Mammary epithelial cell (primary cell): Measurements from ENCODE around the gene EMSY.

Source experiments
- EZH2 ChIP-seq: IDR thresholded peaks from 2 replicates; pipeline ENCODE4 v1.6.1; 2012; ENCODE audit warnings: low read length, inconsistent platforms, borderline replicate concordance
- TF ChIP-seq, protein P1 (sequence below), 2 donors: IDR thresholded peaks in 1 of 2; conservative IDR thresholded peaks in 1 of 2; 2 replicates each; pipeline ENCODE4 v1.5.1; 2011 to 2012; ENCODE audit warnings: inconsistent platforms in 2 of 2, low read length in 2 of 2, mild to moderate bottlenecking in 2 of 2, control low read depth in 1 of 2, low read depth in 1 of 2; ENCODE audit not compliant: insufficient read depth in 1 of 2; ENCODE audit errors: extremely low read depth in 1 of 2

DNA sequence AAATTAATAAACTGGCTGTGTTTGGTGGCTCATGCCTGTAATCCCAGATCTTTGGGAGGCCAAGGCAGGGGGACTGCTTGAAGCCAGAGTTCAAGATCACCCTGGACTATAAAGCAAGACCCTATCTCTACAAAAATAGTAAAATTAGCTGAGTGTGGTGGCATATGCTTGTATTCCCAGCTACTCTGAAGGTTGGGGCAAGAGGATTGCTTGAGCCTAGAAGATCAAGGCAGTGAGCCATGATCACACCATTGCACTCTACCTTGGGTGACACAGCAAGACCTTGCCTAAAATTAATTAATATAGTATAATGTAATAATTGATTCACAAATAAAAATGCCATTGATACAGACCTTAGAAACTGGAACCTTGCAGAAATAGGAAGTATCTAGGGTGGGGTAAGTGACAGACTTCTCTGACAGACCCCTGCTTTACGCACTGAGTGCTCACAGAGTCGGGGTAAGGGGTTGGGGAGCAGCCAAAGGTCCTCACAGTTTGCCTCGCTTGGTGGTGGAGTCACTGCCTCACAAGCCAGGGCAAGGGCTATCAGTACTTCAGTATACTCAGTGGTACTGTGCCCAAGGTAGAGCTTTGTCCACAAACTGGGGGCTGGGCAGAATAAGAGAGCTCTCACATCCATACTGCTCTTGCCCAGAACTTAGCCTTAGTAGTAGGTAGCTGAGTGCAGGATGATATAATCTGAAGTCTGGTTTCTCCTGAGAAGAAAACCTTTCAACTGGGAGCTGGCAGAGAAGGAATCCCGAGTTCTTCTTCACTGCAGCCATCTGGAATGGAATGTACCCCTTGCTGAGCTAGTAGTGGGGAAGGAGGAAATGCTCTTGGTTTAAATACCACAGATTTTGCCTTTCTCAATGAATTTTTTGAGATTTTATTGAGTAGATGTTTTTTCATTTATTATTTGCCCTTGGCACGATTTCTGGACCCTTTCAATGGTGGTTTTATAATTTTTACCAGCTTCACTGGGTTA, 65.5 kb downstream of the EMSY start:
- TF ChIP-seq, protein P1, sequence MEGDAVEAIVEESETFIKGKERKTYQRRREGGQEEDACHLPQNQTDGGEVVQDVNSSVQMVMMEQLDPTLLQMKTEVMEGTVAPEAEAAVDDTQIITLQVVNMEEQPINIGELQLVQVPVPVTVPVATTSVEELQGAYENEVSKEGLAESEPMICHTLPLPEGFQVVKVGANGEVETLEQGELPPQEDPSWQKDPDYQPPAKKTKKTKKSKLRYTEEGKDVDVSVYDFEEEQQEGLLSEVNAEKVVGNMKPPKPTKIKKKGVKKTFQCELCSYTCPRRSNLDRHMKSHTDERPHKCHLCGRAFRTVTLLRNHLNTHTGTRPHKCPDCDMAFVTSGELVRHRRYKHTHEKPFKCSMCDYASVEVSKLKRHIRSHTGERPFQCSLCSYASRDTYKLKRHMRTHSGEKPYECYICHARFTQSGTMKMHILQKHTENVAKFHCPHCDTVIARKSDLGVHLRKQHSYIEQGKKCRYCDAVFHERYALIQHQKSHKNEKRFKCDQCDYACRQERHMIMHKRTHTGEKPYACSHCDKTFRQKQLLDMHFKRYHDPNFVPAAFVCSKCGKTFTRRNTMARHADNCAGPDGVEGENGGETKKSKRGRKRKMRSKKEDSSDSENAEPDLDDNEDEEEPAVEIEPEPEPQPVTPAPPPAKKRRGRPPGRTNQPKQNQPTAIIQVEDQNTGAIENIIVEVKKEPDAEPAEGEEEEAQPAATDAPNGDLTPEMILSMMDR (conservative IDR thresholded peaks at IDR 0.05 in 1 of 2, IDR thresholded peaks at IDR 0.05 in 1 of 2; ENCODE audit: extremely low read depth in 1 of 2, insufficient read depth in 1 of 2, low read depth in 1 of 2, low read length in 2 of 2), result no peak
- no peak for TF ChIP-seq EZH2
